M059J (cell line): ENCODE data around the gene SLC25A47. TPM values are rescaled to one million over a fixed set of nuclear protein-coding genes. Genes with fewer than 3 reads are reported as not detected.
"Not testable (repeated sequence)": the region's sequence is repeated elsewhere in the genome, so short reads cannot be mapped to it uniquely, and the experiment has no call there.

Source experiments
- DNase-seq: peaks from one replicate; pipeline ENCODE4 v3.0.0-alpha.2; 2012; ENCODE audit warnings: low read depth
- total RNA-seq: library from RNA; depleted of rRNA; stranded (reverse); fragments of >200 nt; shearing (Covaris generic); gene quantifications from 2 replicates; pipeline ENCODE4 v1.2.3, GENCODE V29; 2014

SLC25A47 gene
- total RNA-seq, 1 experiment from 2014 or later = not detected

DNA sequence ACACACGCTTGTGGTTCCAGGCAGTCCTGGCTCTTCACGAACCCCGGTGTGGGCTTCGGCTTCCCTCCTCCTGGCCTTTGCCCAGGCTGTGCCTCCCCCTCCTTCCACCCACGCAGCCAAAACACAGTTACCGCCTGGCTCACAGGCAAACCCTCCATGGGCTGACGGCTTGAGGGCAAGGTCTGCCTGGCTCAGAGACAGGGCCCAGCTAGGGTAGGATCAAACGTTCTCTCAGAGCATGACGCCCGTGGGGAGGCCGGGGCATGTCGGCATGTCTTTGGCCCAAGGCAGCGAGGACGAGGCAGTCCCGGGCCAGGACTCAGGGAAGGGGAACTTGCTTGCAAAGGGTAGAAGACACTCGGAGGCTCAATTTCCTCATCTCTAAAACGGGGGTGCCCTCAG lies 2.1 kb downstream of the SLC25A47 start:
- DNase-seq = no peak

DNA sequence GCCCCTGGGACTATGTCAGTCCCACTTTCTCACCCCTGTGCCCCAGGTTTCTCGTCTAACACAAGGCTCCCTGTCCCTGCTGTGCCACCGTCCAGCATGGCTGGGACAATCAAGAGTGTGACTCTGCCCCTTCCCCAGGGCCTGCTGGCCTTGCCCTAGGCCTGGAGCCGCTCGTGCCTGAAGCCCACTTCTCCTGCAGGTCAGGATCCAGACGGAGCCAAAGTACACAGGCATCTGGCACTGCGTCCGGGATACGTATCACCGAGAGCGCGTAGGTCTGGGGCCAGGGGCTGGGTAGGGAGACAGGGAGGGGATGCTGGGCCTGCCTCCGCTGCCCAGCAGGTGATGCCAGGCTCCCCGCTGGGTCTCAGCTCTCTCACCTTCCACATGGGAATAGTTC lies 2.8 kb downstream of the SLC25A47 start:
- DNase-seq = no peak

DNA sequence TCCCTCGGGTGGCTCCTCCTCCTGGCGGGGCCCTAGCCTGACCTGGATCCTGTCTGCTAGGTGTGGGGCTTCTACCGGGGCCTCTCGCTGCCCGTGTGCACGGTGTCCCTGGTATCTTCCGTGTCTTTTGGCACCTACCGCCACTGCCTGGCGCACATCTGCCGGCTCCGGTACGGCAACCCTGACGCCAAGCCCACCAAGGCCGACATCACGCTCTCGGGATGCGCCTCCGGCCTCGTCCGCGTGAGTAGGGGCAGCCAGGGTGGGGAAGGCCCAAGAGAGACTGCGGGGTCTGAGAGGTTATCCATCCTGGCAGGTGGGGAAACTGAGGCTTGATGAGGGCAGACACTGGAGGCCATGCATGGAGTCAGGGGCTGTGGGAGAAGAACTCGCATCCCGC lies 4.0 kb downstream of the SLC25A47 start:
- DNase-seq = no peak

DNA sequence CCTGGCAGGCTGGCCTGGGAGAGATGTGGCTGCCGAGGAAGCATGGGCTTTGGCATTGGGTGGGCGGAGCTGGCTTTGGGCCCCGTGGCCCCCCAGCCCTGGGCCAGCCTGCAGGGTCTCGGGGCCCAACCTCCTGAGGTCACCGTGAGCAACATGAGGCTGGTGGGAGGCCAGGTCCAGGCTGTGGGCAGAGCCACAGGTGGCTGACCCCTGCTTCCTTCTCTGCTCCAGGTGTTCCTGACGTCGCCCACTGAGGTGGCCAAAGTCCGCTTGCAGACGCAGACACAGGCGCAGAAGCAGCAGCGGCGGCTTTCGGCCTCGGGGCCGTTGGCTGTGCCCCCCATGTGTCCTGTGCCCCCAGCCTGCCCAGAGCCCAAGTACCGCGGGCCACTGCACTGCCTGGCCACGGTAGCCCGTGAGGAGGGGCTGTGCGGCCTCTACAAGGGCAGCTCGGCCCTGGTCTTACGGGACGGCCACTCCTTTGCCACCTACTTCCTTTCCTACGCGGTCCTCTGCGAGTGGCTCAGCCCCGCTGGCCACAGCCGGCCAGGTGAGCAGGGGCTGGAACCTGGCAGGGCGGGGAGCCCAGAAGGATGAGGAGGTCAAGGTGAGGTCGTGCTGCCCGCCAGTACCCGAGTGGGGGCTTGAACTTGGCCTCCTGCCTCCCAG lies 5.5 kb downstream of the SLC25A47 start:
- no peak for DNase-seq

DNA sequence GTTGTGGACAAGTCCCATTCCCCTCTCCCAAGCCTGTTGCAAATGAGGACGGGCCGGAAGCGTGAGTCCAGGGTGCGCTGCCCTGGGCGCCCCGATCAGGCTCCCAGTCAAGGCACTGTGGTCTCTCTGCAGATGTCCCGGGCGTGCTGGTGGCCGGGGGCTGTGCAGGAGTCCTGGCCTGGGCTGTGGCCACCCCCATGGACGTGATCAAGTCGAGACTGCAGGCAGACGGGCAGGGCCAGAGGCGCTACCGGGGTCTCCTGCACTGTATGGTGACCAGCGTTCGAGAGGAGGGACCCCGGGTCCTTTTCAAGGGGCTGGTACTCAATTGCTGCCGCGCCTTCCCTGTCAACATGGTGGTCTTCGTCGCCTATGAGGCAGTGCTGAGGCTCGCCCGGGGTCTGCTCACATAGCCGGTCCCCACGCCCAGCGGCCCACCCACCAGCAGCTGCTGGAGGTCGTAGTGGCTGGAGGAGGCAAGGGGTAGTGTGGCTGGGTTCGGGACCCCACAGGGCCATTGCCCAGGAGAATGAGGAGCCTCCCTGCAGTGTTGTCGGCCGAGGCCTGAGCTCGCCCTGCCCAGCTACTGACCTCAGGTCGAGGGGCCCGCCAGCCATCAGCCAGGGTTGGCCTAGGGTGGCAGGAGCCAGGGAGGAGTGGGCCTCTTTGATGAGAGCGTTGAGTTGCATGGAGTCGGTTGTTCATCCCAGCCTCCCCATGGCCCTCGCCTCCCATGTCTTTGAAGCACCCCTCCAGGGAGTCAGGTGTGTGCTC lies 6.3 kb downstream of the SLC25A47 start:
- no peak for DNase-seq

DNA sequence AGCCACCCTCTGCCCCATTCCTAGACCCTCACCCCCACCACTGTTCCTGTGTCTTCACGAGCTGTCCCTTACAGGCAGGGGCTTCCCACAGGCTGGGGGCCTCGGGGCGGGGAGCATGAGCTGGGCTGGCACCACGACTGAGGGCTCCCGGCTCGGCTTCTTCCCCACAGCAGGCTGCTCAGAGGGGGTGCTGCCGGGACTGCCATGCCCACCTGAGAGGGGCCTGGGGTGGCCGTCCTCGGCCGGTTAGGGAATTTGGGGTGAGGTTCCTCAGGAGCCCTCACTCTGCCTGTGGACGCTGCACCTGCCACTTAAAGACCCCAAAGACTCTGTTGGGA lies 6.8 kb downstream of the SLC25A47 start:
- no peak for DNase-seq

DNA sequence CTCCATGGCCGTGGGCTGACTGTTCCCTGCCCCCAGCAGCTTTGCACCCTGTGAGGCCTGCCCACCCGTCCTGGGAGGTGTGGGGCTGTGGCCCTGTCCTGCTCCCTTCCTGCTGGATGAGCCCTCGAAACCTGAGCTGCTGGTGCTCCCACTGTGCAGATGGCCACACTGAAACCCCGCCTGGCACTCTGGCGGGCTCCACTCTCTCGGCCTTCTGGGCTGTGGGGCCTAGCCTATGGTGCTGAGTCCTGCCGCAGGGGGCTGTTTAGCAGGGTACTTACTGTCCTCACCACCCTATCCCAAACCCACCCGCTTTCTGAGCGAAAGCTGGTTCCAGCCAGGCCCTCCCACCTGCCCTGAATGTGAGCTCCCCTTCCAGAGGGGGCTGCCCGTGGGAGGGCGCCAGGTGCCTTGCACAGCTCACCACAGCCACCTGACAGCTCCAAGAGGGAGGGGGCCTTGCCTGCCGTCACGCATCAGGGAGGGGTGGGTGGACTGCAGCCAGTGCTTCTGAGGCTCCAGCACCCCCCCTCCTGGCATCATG lies 7.3 kb downstream of the SLC25A47 start:
- no peak for DNase-seq

DNA sequence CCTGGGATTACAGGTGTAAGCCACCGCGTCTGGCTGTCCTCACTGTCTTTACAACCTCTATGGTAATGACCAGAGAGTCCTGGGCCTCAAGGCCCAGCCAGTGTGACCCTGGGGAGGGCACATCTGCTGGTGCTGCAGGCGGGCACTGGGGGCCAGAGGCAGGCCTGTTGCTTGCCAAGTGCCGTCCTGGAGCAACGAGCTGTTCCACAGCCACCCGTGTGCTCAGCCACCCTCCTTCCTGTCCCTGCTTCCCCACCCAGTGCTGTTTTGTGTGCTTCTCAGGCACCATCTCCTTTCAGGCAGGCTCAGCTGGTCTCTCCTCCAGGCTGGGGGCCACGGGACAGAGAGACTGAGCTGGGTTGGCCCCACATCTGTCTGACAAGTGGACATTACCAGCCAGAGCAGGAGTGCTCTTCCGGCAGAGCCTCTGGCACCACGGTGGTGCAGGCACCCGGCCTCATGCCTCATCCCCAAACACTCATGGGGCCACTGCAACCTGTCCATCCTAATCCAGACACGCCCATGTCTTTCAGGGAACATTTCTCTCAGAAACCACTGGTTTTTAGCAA lies 9.0 kb downstream of the SLC25A47 start:
- no peak for DNase-seq

DNA sequence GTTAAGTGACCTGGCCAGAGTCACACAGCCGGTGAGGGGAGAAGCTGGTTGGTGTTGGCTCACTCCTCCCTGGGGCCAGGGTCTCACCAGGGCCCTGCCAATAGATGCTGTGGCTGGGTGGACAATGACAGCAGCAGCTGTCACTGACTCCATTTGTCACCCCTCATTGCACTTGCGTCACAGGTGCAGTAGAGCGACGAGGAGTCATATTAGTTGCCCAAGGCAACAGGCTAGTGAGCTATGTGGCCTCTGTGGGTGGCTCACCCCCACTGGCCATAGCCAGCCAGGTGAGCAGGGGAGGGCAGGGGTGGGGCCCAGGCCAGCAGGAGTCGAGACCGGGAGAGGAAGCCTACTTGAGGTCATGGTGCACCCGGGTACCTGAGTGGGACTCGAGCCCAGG lies 9.7 kb downstream of the SLC25A47 start:
- DNase-seq = no peak

DNA sequence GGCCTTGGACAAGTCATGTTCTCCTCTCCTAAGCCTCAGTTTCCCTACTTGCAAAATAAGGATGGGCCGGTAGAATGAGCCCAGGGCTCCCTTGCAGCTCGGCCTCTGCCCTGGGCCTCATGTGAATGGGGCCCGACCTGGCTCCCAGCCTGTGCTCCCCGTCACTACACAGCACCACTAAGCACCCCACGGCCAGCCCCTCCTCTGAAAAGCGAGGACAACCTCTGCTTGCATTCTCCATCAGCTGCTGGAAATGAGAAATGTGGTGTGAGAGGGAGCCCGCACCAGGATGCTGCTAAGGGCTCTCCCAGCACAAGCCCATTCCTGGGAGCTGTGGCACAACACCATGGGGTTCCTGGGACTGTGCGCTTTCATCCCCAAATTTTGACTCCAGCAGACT lies 10.2 kb downstream of the SLC25A47 start:
- no peak for DNase-seq

DNA sequence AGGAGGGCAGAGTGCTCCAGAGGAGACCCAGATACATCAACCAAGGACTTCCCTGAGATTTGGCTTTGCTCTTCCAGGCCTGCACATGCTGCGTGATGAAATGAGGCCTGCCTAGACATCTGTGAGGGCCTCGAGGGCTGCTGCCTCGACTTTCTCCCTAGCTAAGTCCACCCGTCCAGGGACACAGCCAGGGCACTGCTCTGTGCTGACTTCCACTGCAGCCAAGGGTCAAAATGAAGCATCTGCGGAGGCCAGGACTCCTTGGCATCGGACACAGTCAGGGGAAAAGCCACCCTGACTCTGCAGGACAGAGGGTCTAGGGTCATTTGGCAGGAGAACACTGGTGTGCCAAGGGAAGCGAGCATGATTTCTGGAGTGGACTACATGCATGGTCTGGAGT lies 10.7 kb downstream of the SLC25A47 start:
- DNase-seq = no peak

DNA sequence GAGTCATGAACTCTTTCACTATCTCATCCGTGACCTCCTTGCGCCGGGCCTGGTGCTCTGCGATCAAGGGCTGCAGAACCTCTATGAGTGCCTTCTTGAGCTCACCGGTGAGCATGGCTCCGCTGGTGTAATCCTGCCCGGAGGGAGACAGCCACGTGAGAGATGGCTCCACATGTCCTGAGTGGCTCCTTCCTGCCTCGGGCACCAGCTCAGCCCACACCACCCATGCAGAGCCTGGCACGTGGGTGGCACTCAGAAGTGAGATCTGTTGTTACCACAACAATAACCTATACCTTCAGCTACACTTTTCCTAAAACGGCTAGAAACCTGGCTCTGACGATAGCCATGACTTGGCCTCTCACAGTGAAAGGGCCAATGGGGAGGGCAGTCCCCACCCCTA lies 11.8 kb downstream of the SLC25A47 start:
- no peak for DNase-seq

DNA sequence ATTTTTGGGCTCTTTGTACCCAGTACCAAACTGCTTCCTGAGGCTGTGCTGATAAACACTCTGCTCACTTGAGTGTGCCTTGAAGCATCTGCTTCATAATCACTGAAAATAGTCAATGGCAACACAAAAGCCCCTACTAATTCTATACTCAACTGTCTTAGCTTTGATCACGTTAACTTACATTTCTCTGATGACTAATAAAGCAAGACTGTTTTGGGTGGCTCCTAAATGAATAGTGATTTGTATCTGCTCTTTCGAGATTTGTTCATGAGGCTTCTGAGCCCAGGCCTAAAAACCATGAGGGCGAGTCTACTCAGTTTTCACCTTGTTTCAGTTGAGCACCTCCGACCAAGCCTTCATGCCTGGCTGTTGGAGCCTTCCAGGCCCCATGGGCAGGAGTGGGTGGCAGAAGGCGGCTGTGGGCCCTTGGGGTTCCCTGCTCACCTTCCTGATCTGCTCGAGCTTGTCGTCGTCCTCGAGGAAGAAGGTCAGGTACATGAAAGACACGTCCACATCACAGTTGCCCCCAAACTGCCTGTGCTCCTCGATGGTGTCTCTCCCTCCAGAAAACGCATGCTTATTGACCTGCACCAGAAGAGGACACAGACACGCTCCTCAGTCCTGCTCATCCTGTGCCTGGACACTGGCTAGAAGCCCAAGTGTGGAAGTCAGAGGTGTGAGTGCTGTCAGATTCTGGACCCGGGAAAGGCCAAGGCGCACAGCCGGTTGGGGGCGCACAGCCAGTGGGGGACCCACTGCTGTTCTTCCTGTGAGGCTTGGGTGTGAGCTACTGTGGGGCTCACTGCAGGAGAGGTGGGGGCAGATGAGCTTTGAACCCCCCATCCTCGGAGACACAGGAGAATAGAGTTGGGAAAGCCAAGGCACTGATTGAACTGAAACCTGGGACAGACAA lies 13.7 kb downstream of the SLC25A47 start:
- no peak for DNase-seq

DNA sequence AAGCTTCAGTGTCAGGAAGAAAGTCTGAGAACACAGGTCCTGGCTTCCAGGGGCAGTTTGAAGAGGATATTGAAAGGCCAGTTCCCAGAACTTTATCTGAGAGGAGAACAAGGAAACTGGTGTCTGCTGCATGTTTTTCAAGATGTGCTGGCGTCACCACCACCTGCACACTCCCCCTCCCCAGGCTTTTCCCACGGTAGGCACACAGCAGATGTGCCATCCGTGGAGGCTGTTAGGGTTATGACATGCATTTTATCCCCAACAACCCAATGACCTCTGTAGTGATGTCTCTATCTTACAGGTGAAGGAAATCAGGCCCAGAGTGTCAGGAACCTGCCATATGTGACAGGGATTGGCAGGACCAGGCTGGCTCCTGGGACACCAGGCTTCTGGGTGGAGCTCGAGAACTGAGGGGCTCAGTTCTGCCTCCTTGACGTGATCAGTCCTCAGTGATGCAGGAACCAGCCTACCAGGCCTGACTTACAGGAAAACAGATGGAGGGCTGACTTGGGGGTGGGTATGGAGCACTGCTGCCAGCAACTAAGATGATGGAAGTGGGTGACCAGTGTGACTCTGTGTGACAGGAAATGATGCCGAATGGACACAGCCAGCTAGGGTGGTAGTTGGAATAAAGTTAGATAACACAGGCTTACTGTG lies 16.8 kb downstream of the SLC25A47 start:
- DNase-seq = no peak

DNA sequence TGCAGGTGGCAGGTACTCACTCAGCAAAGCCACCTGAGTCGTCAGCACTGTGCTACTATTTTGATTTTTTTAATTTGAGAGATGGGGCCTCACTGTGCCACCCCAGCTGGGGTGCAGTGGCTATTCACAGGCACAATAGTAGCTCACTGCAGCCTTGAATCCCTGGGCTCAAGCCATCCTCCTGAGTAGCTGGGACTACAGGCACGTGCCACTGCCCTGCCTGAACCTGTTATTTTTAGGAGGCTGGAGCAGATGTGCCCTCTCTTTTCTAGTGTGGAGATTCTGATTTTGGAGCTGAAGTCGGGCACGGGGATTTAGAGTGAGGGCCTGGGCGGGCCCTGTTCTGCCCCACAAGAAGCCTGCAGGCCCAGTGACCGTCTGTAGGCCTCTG lies 17.3 kb downstream of the SLC25A47 start:
- DNase-seq = no peak

DNA sequence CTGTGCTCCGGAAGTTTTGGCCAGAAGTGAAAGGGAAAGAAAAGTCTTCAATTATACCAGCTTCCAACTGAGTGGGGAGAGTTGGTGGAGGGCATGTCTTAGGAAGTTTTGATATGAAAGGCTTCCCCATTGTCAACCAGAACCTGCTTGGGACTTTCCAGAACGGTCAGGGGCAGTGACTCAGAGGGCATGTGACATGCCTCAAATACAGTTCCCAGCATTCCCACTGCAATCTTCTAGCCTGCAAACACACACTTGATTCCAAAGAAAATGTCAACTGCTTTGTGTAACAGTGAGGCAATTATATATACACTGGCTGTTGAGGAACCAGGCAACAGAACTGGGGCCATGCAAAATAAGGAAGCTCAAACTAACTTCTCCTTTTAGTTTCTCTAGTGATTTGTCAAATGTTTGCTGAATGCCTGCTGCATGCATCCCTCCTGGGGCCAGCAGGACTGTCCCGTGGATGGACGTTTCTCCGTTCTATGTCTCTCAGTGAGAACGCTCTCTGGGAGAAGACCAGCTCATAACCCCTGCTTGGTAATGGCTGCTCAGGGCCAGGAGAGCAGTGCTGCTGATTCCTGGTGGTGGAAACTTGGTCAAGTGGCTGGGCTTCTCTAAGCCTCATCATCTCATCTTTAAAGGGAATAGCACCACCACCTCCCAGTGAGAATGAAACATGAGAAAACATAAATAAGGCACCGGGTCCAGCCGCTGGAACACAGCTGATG lies 18.3 kb downstream of the SLC25A47 start:
- DNase-seq = peak; percentile 70

DNA sequence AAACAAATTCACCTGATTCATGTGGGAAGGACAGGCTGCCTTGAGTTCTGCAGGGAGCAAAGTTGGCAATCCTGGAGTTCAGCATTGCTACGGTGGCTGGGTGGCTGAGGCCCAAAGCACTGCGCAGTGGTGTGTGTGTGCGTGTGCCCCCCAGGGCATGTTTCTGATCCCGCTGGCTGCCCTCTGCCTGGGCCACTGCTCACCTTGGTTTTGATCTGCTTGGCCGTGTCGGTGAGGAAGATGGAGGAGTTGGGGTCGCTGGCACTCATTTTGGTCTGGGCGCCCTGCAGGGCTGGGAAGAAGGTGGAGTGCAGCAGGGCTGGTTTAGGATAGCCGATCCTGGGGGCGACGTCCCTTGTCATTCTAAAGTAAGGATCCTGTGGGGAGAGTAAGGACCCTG lies 19.1 kb downstream of the SLC25A47 start:
- no peak for DNase-seq

DNA sequence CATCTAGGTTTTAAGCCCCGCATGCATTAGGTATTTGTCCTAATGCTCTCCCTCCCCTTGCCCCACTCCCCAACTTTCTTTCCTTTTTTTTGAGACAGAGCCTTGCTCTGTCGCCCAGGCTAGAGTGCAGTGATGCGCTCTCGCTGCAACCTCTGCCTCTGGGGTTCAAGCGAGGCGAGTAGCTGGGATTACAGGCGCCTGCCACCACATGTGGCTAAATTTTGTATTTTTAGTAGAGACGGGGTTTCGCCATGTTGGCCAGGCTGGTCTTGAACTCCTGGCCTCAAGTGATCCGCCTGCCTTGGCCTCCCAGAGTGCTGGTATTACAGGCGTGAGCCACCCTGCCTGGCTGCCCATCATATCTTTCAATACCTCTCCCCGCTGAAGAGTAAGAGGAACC lies 19.7 kb downstream of the SLC25A47 start:
- DNase-seq = not testable (repeated sequence)

DNA sequence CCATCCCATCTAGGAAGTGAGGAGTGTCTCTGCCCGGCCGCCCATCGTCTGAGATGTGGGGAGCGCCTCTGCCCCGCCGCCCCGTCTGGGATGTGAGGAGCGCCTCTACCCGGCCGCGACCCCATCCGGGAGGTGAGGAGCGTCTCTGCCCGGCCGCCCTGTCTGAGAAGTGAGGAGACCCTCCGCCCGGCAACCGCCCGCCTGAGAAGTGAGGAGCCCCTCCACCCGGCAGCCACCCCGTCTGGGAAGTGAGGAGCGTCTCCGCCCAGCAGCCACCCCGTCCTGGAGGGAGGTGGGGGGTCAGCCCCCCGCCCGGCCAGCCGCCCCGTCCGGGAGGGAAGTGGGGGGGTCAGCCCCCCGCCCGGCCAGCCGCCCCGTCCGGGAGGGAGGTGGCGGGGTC lies 21.5 kb downstream of the SLC25A47 start:
- DNase-seq = not testable (repeated sequence)

DNA sequence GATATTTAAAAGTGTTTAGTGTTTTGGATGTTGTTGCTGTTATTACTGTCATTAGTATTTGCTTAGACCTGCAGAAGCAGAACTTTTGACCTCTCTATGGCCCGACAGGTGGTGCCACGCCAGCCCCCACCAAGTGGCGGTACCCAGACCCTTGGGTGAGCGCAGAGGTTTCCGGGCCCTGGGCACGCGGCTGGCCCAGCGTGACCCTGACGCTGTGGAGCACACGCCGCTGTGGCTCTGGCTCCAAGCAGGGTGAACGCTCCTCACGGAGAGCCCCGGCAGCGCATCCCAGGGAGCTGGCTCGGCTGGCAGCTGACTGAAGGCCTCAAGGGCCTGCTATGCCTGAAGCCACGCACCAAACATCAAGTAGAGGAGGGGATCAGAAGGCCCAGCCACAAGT lies 22.6 kb downstream of the SLC25A47 start:
- no peak for DNase-seq
